Mucosa of gallbladder (tissue), 1 donor: Measurements from ENCODE around the gene FLNB. TPM values are rescaled to one million over a fixed set of nuclear protein-coding genes. Genes with fewer than 3 reads are reported as not detected.

Experiments
- DNase-seq: peaks from one replicate; pipeline ENCODE4 v3.0.0-alpha.2; 2020; ENCODE audit warnings: low spot score
- total RNA-seq: library from RNA; stranded (reverse); gene quantifications from one replicate; pipeline ENCODE4 v1.2.1, GENCODE V29; 2021
- donor health status: DM: no; HTN: no; CAD: no.

Gene FLNB
- total RNA-seq, 1 donor from 2014 or later: 119 TPM

DNA sequence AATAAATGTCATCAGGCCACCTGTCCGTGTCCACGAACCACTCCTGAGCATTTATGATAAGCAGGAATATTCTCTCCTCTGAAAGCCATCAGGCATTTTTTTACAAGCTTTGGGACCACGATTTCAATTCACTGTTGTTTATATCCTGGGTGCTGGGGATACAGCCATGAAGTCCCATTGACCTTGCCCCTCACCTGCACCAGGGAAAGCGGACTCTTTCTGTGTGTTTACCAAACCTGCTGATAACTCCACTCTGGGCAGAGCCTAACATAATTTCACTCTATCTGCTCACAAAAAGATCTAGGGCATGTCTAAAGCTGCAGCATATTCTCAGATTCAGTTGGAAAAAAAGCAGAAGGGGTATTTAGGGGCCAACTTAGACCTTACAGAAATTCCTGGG, 197.8 kb downstream of the FLNB start:
- no peak for DNase-seq

- no peak for DNase-seq
Observed at GRCh38 chr3:58206406-58207011, 198.3 kb downstream of the FLNB start.

DNA sequence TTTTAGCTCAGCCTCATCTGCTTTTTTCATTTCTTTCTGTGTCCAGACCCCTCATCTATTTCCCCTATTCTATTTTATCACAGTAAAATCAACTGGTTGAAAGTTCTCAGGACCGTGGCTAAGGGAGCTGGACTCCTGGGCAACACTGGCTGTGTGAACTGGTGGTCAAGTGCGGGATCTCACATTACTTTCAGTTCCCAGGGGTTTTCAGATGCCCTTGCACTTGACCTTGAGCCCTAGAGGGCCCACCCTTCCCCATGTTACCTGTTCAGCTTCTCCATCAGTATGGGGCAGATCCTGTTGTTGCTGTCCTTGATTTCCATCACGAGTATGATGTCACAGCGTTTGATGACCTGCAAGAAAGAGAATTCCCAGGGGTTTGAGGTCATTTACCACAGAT, 199.7 kb downstream of the FLNB start:
- DNase-seq: no peak

DNA sequence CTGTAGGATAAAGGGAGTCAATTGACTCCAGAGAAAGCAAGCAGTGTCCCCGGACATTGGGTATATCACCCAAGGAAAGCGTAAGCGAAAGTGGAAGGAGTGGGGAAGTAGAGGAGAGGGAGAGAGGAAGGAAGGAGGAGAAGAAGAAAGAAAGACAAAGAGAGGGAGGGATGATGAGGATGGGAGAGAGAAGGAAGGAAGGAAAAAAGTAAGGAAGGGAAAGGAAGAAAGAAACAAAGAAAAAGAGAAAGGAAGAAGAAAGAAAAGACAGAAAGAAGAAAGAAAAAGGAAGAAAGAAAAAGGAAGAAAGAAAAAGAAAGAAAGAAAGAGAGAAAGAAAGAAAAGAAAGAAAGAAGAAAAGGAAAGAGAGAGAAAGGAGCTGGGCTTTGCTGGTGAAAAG, 201.7 kb downstream of the FLNB start:
- no peak for DNase-seq

- no peak for DNase-seq
Observed at GRCh38 chr3:58210761-58211460, 202.7 kb downstream of the FLNB start, which contains the start of gene DNASE1L3. TSS of gene DNASE1L3 (minus strand) at chr3:58210972. CDS start at chr3:58210906, 66 bp downstream.

- no peak for DNase-seq
Observed at GRCh38 chr3:58214484-58215316, 206.5 kb downstream of the FLNB start.

DNA sequence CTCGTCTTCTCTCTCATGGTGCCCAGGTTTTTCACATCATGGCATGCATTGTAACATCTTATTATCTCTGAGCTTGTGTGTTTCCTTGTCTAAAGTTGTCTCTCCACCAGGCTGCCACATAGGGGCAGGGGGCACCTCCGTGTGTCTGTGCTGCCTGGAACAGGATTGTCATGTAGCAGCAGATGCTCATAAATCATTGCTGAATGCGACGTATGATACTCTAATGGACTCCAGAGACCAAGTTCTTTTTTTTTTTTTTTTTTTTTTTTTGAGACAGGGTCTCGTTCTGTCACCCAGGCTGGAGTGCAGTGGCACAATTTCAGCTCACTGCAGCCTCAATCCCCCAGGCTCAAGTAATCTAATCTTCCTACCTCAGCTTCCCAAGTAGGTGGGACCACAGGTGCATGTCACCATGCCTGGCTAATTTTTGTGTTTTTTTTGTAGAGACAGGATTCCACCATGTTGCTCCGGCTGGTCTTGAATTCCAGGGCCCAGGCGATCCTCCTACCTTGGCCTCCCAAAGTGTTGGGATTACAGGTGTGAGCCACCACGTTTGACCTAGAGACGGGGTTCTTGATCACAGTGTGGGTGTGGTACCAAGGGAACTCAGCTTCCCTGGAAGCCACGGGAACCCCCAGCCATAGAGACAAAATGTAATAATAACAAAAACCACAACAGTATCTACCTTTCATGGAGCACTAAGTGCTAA, 207.2 kb downstream of the FLNB start:
- no peak for DNase-seq

DNA sequence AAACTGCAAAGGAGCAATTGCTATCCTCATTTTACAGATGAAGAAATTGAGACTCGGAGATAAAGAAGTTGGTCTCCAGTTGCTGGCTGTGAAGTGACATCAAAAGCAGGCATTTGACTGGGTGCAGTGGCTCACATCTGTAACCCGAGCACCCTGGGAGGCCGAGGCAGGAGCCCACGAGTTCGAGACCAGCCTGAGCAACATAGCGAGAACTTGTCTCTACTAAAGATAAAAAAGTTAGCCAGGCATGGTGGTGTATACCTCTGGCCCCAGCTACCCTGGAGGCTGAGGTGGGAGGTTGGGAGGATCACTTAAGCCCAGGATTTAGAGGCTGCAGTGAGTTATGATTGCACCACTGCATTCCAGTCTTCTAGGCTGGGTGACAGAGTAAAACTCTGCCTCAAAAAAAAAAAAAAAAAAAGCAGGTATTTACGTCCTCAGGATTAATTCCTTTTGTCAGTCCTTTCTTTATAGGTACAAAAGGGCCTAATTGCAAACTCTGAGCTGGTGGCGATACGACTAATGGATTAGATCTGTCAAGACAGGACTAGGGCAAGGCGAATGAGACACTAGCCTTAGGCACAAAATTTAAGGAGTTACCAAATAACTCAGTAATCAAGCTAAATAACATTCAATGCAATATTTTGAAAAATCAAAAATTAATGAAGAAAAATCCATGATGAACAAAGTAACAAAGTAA, 208.4 kb downstream of the FLNB start:
- DNase-seq: no peak

DNA sequence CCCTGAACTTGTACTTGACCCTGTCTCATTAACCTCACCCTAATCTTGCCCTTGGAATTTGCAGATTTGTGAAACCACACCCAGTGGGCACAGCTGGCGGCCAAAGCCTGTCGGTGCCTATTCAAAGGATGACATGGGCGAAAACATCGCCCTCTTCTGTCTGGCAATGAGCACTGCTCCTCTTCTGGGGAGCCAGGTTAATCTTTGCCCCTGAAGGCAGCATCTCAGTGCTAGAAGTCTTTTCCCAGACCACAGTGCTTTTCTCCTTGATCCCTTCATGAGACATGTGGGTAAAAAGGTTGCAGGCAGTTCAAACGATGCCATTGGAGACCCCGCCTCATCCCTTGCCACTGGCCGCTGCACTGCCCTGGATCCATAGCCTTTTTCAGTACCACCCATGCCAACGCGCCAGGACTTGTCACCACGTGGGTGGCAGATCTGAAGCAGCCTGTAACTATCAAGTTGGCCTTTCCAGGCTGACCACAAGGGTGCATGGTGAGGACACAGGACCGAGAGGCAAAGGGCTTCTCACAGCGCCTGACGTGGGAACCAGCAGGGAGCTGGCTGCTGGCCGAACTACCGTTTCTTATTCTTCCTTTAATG, 209.1 kb downstream of the FLNB start:
- DNase-seq: peak; percentile 63

DNA sequence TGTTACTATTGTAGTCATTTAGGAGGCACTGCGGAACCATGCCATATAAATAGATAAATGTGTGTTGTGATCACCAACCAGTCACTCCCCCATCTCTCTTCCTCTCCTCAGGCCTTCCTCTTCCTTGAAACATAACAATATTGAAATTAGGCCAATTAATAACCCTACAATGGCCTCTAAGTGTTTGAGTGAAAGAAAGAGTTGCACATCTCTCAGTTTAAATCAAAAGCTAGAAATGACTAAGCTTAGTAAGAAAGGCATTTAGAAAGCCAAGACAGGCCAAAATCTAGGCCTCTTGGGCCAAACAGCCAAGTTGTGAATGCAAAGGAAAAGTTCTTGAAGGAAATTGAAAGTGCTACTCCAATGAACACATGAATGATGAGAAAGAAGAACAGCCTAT, 210.7 kb downstream of the FLNB start:
- no peak for DNase-seq

Other genes starting within 250 kb of the FLNB start
- 2.3 TPM for gene DNASE1L3, start 202.6 kb downstream of the FLNB start, total RNA-seq
- gene ABHD6, start 229.4 kb downstream of the FLNB start, total RNA-seq: 23.4 TPM